ENCODE measurements around the gene UBTD2.
"Not testable (repeated sequence)": the region's sequence is repeated elsewhere in the genome, so short reads cannot be mapped to it uniquely, and the experiment has no call there.

The UBTD2 gene

GRCh38 chr5:172251419-172251818, 32.1 kb downstream of the UBTD2 start:
- DNase-seq (ENCODE audit: low read depth, low spot score): no peak

GRCh38 chr5:172248637-172249036, 34.9 kb downstream of the UBTD2 start:
- no peak for DNase-seq (ENCODE audit: low read depth, low spot score)

- no peak for DNase-seq (ENCODE audit: low read depth, low spot score)
These were observed 37.9 kb downstream of the UBTD2 start for GRCh38 chr5:172245703-172246125.

DNA sequence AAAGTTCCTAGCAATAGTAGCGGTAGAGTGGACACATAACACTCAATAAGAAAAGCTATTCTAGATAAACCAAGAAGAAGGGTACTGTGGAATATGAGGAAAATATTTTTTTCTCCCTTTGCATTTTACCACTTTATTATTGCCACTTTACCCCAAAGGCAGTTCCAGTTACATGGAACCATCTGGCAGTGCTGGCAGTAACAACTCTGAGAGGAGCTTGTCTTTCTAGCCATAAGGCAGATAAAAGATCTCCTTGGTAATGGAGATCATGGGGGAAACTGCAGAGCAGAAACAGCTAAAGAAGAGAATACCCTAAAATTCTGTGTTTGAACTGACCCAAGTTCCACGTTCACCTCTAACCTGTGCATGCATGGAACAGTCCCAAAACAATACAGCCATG, 38.5 kb downstream of the UBTD2 start:
- no peak for DNase-seq (ENCODE audit: low read depth, low spot score)

DNA sequence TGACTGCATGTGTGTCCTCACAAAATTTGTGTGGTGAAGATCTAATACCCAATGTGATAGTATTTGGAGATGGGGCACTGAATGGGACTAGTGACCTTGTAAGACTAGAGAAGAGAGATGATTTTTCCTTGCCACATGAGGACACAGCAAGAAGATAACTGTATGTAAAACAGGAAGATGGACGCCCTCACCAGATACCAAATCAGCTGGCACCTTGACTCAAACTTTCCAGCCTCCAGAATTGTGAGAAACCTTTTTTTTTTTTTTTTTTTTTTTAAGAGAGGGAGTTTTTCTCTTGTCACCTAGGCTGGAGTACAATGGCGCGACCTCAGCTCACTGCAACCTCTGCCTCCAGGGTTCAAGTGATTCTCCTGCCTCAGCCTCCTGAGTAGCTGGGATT, 40.3 kb downstream of the UBTD2 start:
- DNase-seq (ENCODE audit: low read depth, low spot score): no peak

DNA sequence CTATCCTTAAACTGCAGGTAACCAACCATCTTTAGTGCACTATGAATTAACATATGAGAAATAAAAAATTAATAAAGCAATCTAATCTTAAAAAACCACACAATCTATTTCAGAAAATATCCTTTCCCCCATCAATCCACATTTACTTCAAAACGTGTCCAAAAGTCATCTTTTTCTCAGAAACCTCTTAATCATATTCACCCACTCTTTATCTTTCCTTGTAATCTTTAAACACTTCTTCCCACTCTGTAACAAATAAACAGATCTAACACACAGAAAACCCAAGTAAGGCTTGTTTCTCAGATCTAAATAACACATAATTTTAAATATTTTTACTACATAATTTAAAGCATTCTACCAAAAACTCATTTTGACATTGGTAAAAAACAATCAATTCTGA, 45.2 kb downstream of the UBTD2 start:
- no peak for DNase-seq (ENCODE audit: low read depth, low spot score)

DNA sequence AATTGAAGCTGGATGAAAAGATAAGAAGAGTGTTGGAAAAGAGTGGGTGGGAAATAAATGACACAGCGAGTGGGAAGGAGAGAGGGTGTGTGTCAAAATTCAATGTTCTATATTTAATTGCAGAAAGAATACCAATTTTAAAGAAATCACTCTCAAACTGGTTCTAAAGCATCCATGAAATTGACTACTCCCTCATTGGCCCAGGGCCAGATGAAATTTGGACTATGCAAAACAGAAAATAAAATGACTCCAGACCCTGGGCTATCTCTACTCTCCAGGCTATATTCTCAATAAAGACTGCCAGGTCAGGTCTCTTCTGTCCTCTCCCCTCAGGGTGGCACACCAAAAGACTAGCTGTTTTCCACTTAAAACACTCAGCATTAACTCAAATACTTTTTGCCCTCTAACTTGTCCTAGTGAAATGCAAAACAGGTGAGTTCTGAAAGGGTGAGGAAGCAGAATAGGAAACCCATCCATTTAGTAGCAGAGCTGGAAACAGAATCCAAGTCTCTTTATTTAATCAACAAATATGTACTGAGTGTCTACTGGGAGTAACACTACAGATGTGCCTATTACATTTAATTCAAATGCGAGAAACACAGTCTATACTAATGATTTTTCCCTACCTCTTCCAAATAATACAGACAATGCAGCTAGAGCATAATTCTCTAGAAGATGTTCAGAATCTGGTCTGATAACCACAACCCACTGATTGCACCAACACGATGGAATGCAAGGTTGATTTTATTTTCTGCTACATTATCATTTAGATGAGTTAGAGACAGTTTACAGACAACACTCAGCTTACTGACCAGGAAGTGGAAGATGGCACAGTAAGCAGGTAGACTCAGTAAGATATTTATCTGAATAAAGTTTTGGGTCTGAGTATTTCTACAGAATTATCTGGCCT, 47.5 kb downstream of the UBTD2 start:
- DNase-seq (ENCODE audit: low read depth, low spot score): no peak

DNA sequence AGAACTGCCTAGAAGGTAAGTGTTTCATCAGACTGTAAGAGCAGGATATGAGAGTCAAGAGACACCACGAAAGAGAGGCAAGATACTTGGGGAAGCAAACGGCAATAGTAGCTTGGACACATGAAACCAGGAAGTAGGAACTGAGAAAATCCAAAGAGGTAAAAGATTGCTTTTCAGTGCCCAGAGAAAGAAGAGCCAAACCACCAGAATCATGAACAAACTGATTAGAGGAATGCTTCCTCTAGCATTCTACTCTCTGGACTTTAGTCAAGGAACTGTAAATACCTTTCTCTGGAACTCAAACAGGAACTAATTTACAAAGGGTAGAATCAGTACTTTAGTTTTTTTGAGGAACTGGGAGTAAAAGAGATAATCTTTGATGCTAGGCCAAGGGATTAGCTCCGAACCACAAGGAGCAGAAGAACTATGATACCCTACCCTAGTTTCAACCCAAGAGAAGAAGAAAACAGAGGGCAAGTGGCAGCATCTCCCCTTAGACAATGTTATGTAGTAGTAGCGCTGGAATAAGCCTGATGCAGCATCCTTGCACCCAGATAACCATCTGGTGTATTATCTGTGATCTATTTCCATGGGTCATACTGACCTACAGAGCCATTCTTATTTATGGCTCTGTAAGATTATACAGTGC, 48.3 kb downstream of the UBTD2 start:
- no peak for DNase-seq (ENCODE audit: low read depth, low spot score)

DNA sequence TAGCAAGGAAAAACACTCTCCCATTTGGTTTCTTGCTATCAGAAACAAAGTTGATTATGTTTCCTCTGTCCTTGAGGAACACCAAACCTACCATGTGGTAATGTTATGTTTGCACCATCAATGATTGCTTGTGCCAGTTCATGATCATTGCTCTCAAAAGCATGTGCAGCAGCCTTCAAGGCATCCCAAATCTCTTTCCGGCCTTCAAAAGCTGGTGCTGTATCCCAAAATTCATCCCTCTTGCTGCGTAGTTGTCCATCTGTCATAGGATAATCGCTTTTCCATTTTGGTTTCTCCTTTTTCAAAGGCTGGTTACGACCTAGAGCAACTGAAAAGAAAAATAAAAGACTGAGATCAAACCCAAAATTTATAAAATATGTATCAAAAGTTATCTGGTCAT, 49.5 kb downstream of the UBTD2 start:
- no peak for DNase-seq (ENCODE audit: low read depth, low spot score)

GRCh38 chr5:172229904-172230303, 53.7 kb downstream of the UBTD2 start:
- no peak for DNase-seq (ENCODE audit: low read depth, low spot score)

DNA sequence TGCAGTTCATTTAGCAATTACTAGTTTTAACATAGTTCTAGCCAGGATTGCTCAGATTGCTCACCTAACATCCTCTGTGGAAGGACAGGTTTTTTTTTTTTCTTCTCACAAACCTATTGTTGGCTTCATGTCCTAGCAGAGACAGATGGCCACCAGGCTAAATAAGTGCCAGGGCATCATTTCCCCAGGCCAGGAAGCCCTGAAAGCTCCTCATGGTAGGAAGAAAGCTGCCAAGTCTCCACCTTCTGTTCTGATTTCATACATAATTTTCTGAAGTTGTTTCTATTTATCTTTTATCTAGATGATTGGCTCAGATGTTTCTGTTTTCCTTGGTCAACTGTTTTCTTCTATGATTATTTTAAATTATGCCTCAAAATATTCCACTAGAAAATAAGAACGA, 58.6 kb downstream of the UBTD2 start:
- no peak for DNase-seq (ENCODE audit: low read depth, low spot score)

DNA sequence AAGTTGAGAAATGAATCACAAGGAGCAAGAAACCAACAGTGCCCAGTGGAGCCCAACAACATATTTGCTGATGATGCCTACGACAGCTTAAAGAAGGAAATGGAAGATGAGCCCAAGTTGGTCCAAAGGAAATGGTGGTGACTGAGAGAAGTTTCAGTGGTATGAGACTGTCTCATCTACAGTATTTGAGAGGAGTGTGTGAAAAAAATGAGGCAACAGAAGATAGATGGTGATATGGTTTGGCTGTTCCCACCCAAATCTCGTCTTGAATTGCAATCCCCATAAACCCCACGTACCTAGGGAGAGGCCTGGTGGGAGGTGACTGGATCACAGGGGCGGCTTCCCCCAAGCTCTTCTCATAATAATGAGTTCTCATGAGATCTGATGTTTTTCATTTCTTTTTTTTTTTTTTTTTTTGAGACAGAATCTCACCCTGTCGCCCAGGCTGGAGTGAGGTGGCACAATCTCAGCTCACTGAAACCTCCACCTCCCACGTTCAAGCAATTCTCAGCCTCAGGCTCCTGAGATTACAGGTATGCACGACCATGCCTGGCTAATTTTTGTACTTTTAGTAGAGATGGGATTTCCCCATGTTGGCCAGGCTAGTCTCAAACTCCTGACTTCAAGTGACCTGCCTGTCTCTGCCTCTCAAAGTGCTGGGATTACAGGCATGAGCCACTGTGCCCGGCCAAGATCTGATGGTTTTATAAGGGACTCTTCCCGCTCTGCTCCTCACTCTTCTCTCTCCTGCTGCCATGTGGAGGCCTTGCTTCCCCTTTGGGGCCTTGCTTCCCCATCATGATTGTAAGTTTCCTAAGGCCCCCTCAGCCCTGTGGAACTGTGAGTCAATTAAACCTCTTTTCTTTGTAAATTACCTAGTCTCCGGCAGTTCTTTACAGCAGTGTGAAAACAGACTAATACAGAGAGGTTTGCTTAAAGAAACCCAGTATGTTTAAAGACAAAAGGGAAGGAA, 59.4 kb downstream of the UBTD2 start:
- no peak for DNase-seq (ENCODE audit: low read depth, low spot score)

- no peak for DNase-seq (ENCODE audit: low read depth, low spot score)
These were observed 64.3 kb downstream of the UBTD2 start for GRCh38 chr5:172219296-172219695.

- DNase-seq (ENCODE audit: low read depth, low spot score): no peak
These were observed 67.2 kb downstream of the UBTD2 start for GRCh38 chr5:172216345-172216744.

DNA sequence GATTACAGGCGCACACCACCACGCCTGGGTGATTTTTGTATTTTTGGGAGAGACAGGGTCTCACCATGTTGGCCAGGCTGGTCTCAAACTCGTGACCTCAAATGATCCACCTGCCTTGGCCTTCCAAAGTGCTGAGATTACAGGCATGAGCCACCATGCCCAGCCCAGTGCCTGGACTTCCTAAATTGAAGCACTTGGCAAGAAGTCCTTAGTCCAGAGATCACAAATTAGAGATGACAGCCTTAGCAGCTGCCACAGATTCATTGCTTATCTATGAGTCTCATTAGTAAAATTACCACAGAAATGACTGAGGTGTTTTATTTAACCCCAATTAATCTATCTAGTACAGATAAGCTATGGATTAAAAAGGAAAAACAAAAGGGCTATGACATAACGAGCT, 70.4 kb downstream of the UBTD2 start:
- DNase-seq (ENCODE audit: low read depth, low spot score): no peak

DNA sequence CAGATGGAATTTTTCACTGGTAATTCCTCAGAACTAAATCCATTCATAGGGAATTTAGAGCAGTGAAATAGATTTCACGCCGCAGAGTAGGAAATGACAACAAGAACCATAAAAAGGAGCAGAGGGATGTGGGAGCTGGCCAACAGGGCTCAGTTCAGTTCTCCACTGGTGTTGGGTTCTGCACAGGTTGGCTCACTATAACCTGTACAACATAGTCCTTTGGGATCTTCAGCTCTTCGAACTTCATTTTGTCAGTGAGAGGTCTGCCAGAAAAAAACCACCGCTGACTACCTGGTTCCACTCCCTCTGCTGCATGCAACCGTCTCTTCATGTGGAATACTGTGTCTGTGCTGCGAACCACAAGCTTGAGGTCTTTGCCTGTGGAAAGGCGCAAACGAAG, 71.9 kb downstream of the UBTD2 start:
- no peak for DNase-seq (ENCODE audit: low read depth, low spot score)

DNA sequence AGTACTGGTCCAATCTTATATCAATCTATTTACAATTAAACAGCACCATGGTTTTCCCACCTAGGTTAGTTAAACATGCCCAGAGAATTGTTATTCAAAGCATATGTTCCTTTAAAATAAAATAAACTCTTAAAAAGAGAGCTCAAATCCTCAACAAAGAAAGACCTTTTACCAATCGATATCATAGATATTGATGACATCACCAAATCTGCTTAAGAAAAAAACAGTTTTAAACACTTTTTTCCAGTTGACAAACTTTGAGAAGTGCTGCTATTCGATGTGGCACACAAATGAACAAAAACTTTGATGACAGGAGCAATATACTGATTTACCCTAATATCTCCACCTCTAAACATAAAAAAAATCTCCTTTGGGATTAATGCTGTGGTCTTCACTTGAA, 73.8 kb downstream of the UBTD2 start:
- no peak for DNase-seq (ENCODE audit: low read depth, low spot score)

DNA sequence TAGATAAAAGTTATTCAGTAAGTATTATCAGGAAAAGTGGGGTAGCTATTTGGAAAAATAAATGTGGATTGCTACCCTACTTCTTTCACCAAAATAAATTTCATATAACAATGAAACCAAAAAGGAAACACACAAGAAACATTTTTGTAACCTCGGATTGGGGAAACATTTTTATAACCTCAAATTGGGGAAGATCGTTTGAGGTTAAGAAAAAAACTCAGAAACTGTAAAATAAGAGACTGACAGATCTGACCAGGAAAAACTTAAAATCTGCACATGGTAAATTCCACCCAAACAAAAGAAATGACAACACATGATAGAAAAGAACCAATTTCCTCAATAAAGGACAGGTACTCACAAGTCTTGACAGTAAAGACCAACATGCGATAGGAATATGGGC, 76.1 kb downstream of the UBTD2 start:
- DNase-seq (ENCODE audit: low read depth, low spot score): no peak

DNA sequence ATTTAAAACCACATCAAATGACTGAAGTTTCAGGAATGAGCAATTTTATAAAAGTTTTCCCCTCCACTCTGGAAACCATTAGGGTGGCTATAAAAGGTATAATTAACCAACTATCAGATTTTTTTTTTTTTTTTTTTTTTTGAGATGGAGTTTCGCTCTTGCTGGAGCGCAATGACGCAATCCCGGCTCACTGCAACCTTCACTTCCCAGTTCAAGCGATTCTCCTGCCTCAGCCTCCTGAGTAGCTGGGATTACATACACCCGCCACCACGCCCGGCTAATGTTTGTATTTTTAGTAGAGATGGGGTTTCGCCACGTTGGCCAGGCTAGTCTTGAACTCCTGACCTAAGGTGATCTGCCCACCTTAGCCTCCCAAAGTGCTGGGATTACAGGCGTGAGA, 77.6 kb downstream of the UBTD2 start:
- not testable (repeated sequence) for DNase-seq (ENCODE audit: low read depth, low spot score)

DNA sequence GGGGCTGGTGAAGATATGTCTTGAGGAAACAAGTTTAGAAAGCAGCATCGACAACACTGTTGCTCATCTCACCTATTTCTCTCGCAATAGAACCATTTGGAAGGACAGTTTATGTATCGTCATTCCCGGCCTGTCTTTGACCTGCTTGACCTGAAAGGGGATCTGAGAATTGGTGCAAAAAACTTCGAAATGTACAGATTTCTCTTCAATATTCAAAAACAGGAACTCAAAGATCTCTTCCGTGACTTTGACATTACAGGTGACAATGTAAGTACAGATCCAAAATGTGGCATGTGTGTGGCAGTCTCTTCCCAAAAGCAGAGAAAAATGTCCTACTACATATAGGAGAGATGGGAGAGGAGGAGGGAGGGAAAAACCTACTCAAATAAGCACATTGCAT, 83.1 kb downstream of the UBTD2 start:
- DNase-seq (ENCODE audit: low read depth, low spot score): no peak

DNA sequence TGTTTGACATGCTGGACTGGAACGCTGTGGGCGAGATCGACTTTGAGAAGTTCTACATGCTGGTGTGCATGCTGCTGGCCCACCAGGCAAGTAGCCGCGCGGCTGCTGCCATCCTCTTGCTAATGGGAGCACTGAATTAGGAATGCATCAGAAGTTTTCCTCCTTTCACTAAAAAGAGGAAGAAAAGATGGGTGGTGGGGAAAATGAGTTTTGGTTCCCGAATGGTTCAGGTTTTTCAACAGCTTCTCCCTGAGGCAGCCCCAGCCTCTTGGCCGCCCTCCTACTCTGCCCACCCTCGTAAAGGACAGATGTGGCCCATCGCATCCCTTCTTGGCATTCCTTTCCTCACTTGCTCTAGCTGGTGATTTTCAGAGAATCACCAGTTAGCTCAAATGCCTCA, 84.1 kb downstream of the UBTD2 start:
- DNase-seq (ENCODE audit: low read depth, low spot score): no peak

DNA sequence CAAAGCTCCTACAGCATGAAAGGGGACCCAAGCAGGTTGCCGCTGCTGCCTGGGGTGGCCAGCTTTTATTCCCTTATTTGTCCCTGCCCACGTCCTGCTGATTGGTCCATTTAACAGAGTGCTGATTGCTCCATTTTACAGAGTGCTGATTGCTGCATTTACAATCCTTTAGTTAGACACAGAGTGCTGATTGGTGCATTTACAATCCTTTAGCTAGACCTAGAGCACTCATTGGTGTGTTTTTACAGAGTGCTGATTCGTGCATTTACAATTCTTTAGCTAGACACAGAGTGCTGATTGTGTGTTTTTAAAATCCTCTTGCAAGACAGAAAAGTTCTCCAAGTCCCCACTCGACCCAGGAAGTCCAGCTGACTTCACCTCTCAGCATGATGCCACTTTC, 85.8 kb downstream of the UBTD2 start:
- not testable (repeated sequence) for DNase-seq (ENCODE audit: low read depth, low spot score)
